Esophagus squamous epithelium (tissue), 4 donors: ENCODE results near the gene SBNO2.

ENCODE experiments used
- POLR2A ChIP-seq, 4 donors: fragments of 450-650 bp; IDR thresholded peaks; one replicate each; pipeline ENCODE4 v1.6.1; 2017; ENCODE audit warnings: antibody characterized with exemption in 4 of 4, mild to moderate bottlenecking in 4 of 4, moderate library complexity in 3 of 4
- TF ChIP-seq, protein P1 (sequence below), 6 experiments: fragments of 450-650 bp in 4 of 6; fragments of 200-600 bp in 2 of 6; sonication (generic) in 2 of 6; IDR thresholded peaks; one replicate each; pipeline ENCODE4 v1.5.1; 2016 to 2019; ENCODE audit warnings: antibody characterized with exemption in 6 of 6, mild to moderate bottlenecking in 4 of 6, moderate library complexity in 4 of 6

DNA sequence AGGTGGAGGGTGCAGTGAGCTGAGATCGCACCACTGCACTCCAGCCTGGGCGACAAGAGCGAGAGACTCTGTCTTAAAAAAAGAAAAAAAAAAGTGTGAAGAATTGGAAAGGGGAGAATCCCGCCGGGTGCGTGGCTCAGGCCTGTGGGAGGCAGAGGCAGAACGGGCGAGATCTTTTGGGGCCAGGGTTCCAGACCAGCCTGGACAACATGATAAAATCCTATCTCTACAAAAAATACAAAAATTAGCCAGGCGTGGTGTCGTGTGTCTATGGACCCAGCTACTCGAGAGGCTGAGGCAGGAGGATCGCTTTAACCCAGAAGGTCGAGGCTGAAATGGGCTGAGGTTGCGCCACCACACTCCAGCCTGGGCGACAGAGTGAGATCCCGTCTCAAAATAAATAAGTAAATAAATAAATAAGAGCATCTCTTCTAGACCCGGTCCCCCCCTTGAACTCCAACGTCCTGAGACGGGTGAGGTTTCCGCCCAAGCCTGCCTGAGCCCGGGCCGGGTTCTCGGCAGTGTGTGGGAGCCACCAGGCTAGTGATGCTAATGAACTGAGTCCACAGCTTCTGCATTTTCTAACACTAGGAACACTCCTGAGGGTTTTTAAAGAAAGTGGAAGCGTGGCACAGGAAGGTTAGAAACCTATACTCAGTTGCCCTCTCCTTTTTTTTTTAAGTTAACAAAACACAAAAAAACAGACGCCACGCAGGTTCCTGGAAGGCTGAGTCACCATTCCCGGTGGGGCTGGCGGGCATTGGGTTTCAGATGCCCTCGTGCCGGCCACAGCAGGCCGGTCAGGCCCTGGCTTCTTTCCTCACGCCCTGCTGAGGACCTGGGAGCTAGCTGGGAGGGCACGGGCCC, 48.2 kb downstream of the SBNO2 start:
- TF ChIP-seq, protein P1, sequence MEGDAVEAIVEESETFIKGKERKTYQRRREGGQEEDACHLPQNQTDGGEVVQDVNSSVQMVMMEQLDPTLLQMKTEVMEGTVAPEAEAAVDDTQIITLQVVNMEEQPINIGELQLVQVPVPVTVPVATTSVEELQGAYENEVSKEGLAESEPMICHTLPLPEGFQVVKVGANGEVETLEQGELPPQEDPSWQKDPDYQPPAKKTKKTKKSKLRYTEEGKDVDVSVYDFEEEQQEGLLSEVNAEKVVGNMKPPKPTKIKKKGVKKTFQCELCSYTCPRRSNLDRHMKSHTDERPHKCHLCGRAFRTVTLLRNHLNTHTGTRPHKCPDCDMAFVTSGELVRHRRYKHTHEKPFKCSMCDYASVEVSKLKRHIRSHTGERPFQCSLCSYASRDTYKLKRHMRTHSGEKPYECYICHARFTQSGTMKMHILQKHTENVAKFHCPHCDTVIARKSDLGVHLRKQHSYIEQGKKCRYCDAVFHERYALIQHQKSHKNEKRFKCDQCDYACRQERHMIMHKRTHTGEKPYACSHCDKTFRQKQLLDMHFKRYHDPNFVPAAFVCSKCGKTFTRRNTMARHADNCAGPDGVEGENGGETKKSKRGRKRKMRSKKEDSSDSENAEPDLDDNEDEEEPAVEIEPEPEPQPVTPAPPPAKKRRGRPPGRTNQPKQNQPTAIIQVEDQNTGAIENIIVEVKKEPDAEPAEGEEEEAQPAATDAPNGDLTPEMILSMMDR (IDR thresholded peaks at IDR 0.05) = no peak
- no peak for TF ChIP-seq POLR2A (IDR thresholded peaks at IDR 0.05)
